Measurements from ENCODE around the gene DPF3. TPM values are rescaled to one million over a fixed set of nuclear protein-coding genes. Genes with fewer than 3 reads are reported as not detected.
"Not testable (repeated sequence)": the region's sequence is repeated elsewhere in the genome, so short reads cannot be mapped to it uniquely, and the experiment has no call there.

DPF3 gene
- total RNA-seq, 2 experiments from 2014 or later = 0.25 to 0.39 TPM

DNA sequence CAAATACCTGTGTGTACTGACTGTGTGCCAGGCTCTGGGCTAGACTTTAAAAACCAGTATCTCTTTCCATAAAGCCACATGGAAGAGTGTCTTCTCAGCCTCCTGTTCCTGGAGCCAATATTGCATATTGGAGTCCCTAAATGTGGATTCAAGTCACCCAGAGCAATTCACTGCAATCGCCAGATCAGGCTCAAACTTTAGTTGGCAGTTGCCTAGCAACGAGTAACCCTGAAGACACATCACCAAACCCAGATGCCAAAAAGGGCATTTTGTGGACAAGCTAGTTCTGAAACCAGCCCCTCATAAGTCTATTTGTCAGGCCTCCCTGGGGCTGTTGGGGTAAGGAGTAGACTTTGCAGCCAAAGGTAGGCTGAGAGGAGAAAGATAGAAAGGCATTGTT, 13.7 kb downstream of the DPF3 start:
- Mint-ChIP-seq H3K4me1 (peaks cover 7% of the 10 kb centered on the region), H3K36me3 (ENCODE audit: low read depth) (no peaks in the 10 kb centered on the region), H3K27me3 (peaks cover 3% of the 10 kb centered on the region), H3K4me3 (no peak overlapping the region), H3K27ac (no peak overlapping the region), H3K9me3 (ENCODE audit: low read depth) (no peaks in the 10 kb centered on the region)
- DNase-seq = no peak
- no peak for ATAC-seq
- CTCF ChIA-PET = no interaction called here
- intact Hi-C loops (cut with DNase I, micrococcal nuclease) = no loop called here
- POLR2A ChIA-PET = no interaction called here

GRCh38 chr14:72879431-72879830, 14.5 kb downstream of the DPF3 start:
- H3K27me3 Mint-ChIP-seq = peaks cover 3% of the 10 kb centered on the region
- H3K4me1 Mint-ChIP-seq = peaks cover 7% of the 10 kb centered on the region
- intact Hi-C loops (cut with DNase I, micrococcal nuclease) = no loop called here
- no peak for ATAC-seq
- H3K9me3 Mint-ChIP-seq (ENCODE audit: low read depth) = no peaks in the 10 kb centered on the region
- no peak overlapping the region for H3K27ac Mint-ChIP-seq
- H3K4me3 Mint-ChIP-seq = no peak overlapping the region
- H3K36me3 Mint-ChIP-seq (ENCODE audit: low read depth) = no peaks in the 10 kb centered on the region
- POLR2A ChIA-PET = no interaction called here
- CTCF ChIA-PET = no interaction called here
- no peak for DNase-seq

DNA sequence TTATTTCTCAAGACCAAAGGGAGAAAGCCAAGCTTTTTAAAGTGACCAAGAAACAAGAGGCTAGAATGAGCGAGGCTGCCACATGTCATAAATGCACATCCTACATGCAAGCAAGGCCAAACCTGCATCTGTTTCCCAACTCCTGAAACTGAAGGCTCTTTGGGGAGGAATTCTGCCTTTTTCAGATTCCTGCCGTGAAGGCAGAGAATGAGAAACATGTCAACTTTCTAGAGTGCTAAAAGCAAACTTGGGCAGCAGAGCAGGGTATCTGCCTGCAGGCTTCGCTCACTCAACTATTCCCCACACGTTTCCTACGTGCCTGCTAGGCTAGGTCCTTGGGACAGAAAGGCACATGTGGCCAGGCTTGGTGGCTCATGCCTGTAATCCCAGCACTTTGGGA, 15.2 kb downstream of the DPF3 start:
- POLR2A ChIA-PET = no interaction called here
- DNase-seq (no peak), ATAC-seq (no peak)
- Mint-ChIP-seq H3K9me3 (ENCODE audit: low read depth) (no peaks in the 10 kb centered on the region), H3K27ac (no peak overlapping the region), H3K4me3 (no peak overlapping the region), H3K27me3 (peaks cover 3% of the 10 kb centered on the region), H3K36me3 (ENCODE audit: low read depth) (no peaks in the 10 kb centered on the region), H3K4me1 (peaks cover 6% of the 10 kb centered on the region)
- CTCF ChIA-PET = interaction anchor here (0.6 kb wide), 1 partner anchor 1773 kb away, joined by 3 read pairs; no protein-coding TSS in a partner anchor
- intact Hi-C loops (cut with DNase I, micrococcal nuclease) = no loop called here

DNA sequence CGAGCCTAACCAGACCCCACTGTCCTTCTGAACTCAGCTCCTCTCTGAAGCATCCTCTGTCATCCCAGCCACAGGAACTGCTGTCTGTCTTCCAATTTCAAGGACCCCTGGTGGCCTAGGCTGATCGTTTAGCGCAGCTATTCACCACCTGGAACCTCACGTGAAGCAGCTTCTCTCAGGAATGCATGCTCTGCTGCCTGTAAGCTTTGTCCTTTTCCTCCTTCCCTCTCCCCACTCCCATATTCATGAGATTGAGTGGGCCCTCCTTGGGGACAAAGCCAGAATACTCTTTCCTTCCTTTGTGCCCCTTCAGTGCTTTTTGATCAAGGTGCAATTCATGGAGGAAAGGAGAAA, 17.2 kb downstream of the DPF3 start:
- Mint-ChIP-seq H3K9me3 (ENCODE audit: low read depth) (peaks cover 3% of the 10 kb centered on the region), H3K4me3 (no peak overlapping the region), H3K4me1 (peaks cover 6% of the 10 kb centered on the region), H3K27ac (no peak overlapping the region), H3K36me3 (ENCODE audit: low read depth) (no peaks in the 10 kb centered on the region), H3K27me3 (no peaks in the 10 kb centered on the region)
- no peak for ATAC-seq
- POLR2A ChIA-PET = no interaction called here
- CTCF ChIA-PET = interaction anchor here (1.1 kb wide), 1 partner anchor 17 kb away, joined by 3 read pairs; the partner anchor contains the start of gene DPF3
- intact Hi-C loops (cut with DNase I, micrococcal nuclease) = no loop called here
- no peak for DNase-seq

- DNase-seq (no peak), ATAC-seq (no peak)
- H3K4me1 Mint-ChIP-seq = peaks cover 5% of the 10 kb centered on the region
- CTCF ChIA-PET = interaction anchor here (1.1 kb wide), 1 partner anchor 18 kb away, joined by 3 read pairs; the partner anchor contains the start of gene DPF3
- intact Hi-C loops (cut with DNase I, micrococcal nuclease) = no loop called here
- H3K36me3 Mint-ChIP-seq (ENCODE audit: low read depth) = no peaks in the 10 kb centered on the region
- H3K9me3 Mint-ChIP-seq (ENCODE audit: low read depth) = peaks cover 3% of the 10 kb centered on the region
- H3K27me3 Mint-ChIP-seq = no peaks in the 10 kb centered on the region
- no peak overlapping the region for H3K27ac Mint-ChIP-seq
- POLR2A ChIA-PET = no interaction called here
- H3K4me3 Mint-ChIP-seq = no peak overlapping the region
Observed at GRCh38 chr14:72876005-72876709, 17.7 kb downstream of the DPF3 start.

GRCh38 chr14:72870878-72871277, 23.0 kb downstream of the DPF3 start:
- H3K4me1 Mint-ChIP-seq; intact Hi-C loops (cut with DNase I, micrococcal nuclease); DNase-seq; H3K27ac Mint-ChIP-seq; H3K4me3 Mint-ChIP-seq; CTCF ChIA-PET; POLR2A ChIA-PET; ATAC-seq; H3K27me3 Mint-ChIP-seq; H3K9me3 Mint-ChIP-seq (ENCODE audit: low read depth); H3K36me3 Mint-ChIP-seq (ENCODE audit: low read depth): not testable (repeated sequence)

GRCh38 chr14:72869407-72870329, 24.2 kb downstream of the DPF3 start:
- no peak overlapping the region for H3K27ac Mint-ChIP-seq
- POLR2A ChIA-PET = no interaction called here
- no peak overlapping the region for H3K4me3 Mint-ChIP-seq
- peaks cover 3% of the 10 kb centered on the region for H3K9me3 Mint-ChIP-seq (ENCODE audit: low read depth)
- DNase-seq (no peak), ATAC-seq (no peak)
- CTCF ChIA-PET = interaction anchor here (0.6 kb wide), 1 partner anchor 381 kb away, joined by 3 read pairs; no protein-coding TSS in a partner anchor
- no peaks in the 10 kb centered on the region for H3K36me3 Mint-ChIP-seq (ENCODE audit: low read depth)
- no peaks in the 10 kb centered on the region for H3K4me1 Mint-ChIP-seq
- no peaks in the 10 kb centered on the region for H3K27me3 Mint-ChIP-seq
- intact Hi-C loops (cut with DNase I, micrococcal nuclease) = no loop called here

DNA sequence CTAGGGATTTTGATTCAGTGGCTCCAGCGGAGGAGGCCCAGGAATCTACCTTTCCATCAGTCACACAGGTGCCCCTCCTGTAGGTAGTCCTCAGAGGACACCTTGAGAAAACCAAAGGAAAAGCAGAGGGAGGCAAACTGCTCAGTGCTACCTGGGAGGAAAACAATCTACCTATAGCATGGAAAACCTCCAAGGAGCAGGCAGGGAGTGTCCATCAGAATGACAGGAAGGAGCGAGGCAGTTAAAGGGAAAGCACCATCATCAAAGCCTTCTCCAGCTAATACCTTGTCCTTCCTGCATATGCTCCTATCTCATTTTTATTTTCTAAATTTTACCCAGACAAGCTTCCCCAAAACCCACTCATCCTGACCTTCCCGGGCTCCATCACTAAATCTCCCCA, 25.4 kb downstream of the DPF3 start:
- DNase-seq (no peak), ATAC-seq (no peak)
- Mint-ChIP-seq H3K27me3 (no peaks in the 10 kb centered on the region), H3K4me1 (no peaks in the 10 kb centered on the region), H3K4me3 (no peak overlapping the region), H3K9me3 (ENCODE audit: low read depth) (peaks cover 3% of the 10 kb centered on the region), H3K27ac (no peak overlapping the region), H3K36me3 (ENCODE audit: low read depth) (no peaks in the 10 kb centered on the region)
- CTCF ChIA-PET = interaction anchor here (0.6 kb wide), 1 partner anchor 51 kb away, joined by 3 read pairs; no protein-coding TSS in a partner anchor
- intact Hi-C loops (cut with DNase I, micrococcal nuclease) = no loop called here
- POLR2A ChIA-PET = no interaction called here

- CTCF ChIA-PET = interaction anchor here (0.6 to 0.7 kb wide), 2 partner anchors 34 to 48 kb away, joined by 3 read pairs; no protein-coding TSS in a partner anchor
- no peak overlapping the region for H3K27ac Mint-ChIP-seq
- POLR2A ChIA-PET = no interaction called here
- intact Hi-C loops (cut with DNase I, micrococcal nuclease) = no loop called here
- H3K4me3 Mint-ChIP-seq = no peak overlapping the region
- no peak for DNase-seq
- no peaks in the 10 kb centered on the region for H3K4me1 Mint-ChIP-seq
- H3K9me3 Mint-ChIP-seq (ENCODE audit: low read depth) = no peaks in the 10 kb centered on the region
- peaks cover 6% of the 10 kb centered on the region for H3K27me3 Mint-ChIP-seq
- no peak for ATAC-seq
- H3K36me3 Mint-ChIP-seq (ENCODE audit: low read depth) = no peaks in the 10 kb centered on the region
Observed at GRCh38 chr14:72864712-72865365, 29.1 kb downstream of the DPF3 start.

DNA sequence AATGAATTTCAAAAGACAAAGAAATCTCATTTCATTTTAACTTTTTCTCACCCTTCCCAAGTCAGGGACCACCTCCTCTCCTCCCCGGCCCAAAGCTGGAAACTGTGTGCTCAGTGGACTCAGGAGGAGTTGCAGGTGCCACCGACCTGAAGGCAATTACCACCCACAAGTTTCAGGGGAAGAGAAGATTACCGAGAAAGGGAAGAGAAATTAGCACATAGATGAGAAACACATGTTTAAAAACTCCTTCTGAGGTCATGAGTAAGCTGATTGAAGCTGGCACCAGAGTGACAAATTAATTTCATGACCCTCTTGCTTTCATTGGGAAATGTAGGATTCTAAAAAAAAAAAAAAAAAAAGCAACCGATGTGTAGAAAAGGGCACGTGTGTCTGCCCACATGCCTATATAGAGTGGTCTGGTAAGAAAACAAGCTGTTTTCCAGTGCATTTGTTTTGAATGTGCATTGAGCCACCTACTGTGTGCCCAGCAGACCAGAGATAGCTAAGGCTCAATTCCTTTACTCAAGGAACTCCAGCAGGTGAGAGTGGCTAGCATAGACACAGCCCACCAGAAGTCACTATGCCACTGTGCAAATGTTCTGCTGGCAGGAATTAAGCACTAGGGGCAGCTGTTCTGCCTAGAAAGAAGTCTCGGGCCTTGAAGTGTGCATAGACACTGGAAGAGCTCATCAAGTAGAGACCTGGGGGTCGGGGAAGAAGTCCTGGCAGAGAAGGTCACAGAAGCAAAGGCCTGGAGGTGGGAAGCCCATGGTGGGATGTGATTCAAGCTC, 30.5 kb downstream of the DPF3 start:
- intact Hi-C loops (cut with DNase I, micrococcal nuclease) = no loop called here
- no peaks in the 10 kb centered on the region for H3K9me3 Mint-ChIP-seq (ENCODE audit: low read depth)
- no peak for ATAC-seq
- H3K36me3 Mint-ChIP-seq (ENCODE audit: low read depth) = no peaks in the 10 kb centered on the region
- H3K27me3 Mint-ChIP-seq = peaks cover 6% of the 10 kb centered on the region
- H3K4me3 Mint-ChIP-seq = no peak overlapping the region
- no peak for DNase-seq
- no peak overlapping the region for H3K27ac Mint-ChIP-seq
- H3K4me1 Mint-ChIP-seq = no peaks in the 10 kb centered on the region
- ChIA-PET CTCF (no interaction called here), POLR2A (interaction anchor here (0.6 kb wide), 2 partner anchors 266 to 1209 kb away, joined by 3 read pairs; no protein-coding TSS in a partner anchor)
